K562 (cell line): ENCODE data around the gene PLPP7. TPM values are rescaled to one million over a fixed set of nuclear protein-coding genes. Genes with fewer than 3 reads are reported as not detected.
A peak's percentile ranks its signal among the peaks of the same experiment; 100 is the strongest.

Experiments
- CBX2 ChIP-seq: fragments of 200-600 bp; sonication (generic); IDR thresholded peaks from one replicate; pipeline ENCODE4 v1.6.1; 2012; ENCODE audit warnings: mild to moderate bottlenecking, low read length, inconsistent platforms; ENCODE audit not compliant: insufficient read depth, poor library complexity, severe bottlenecking
- CREM ChIP-seq: IDR thresholded peaks from 2 replicates; pipeline ENCODE4 v1.6.1; 2014; ENCODE audit warnings: antibody characterized with exemption, low read depth
- E2F3 ChIP-seq: fragments of 250-450 bp; sonication (Bioruptor Pico); IDR thresholded peaks from 2 replicates; pipeline ENCODE4 v1.4.0; 2020; ENCODE audit warnings: mild to moderate bottlenecking
- HNRNPUL1 ChIP-seq: fragments of 200-400 bp; formaldehyde crosslinking; IDR thresholded peaks from 2 replicates; pipeline ENCODE4 v1.6.1; 2017; ENCODE audit warnings: low read length
- NCOA2 ChIP-seq, 2 experiments: fragments of 450-650 bp; IDR thresholded peaks; 2 replicates each; pipeline ENCODE4 v1.6.1; 2018; ENCODE audit warnings: mild to moderate bottlenecking in 2 of 2, moderate library complexity in 1 of 2; ENCODE audit not compliant: partially characterized antibody in 2 of 2
- NR2C1 ChIP-seq, 2 experiments: fragments of 450-650 bp; IDR thresholded peaks; 2 replicates each; pipeline ENCODE4 v1.6.1; 2017; ENCODE audit warnings: mild to moderate bottlenecking in 2 of 2, antibody characterized with exemption in 1 of 2, inconsistent platforms in 1 of 2, missing compliant biosample characterization in 1 of 2, missing genetic modification characterization in 1 of 2
- PHF8 ChIP-seq: fragments of 200-600 bp; sonication (generic); IDR thresholded peaks from 2 replicates; pipeline ENCODE4 v1.6.1; 2012; ENCODE audit warnings: mixed run types, mild to moderate bottlenecking, inconsistent platforms, low read length, moderate library complexity, borderline replicate concordance
- SREBF2 ChIP-seq: sonication (generic); formaldehyde crosslinking; IDR thresholded peaks from 2 replicates; pipeline ENCODE4 v1.4.0; 2020; ENCODE audit warnings: mild to moderate bottlenecking, missing genetic modification reagents
- TCF3 ChIP-seq: sonication (generic); formaldehyde crosslinking; IDR thresholded peaks from 2 replicates; pipeline ENCODE4 v1.4.0; 2020; ENCODE audit warnings: mild to moderate bottlenecking, missing genetic modification reagents
- TEAD2 ChIP-seq: fragments of 450-650 bp; IDR thresholded peaks from 2 replicates; pipeline ENCODE4 v1.6.1; 2016; ENCODE audit warnings: missing genetic modification characterization, control low read depth, missing compliant biosample characterization
- ZNF121 ChIP-seq: sonication (generic); formaldehyde crosslinking; conservative IDR thresholded peaks from 2 replicates; pipeline ENCODE4 v1.8.0; 2022; ENCODE audit warnings: missing genetic modification reagents
- ZNF239 ChIP-seq: fragments of 250-450 bp; sonication (Bioruptor Pico); IDR thresholded peaks from 2 replicates; pipeline ENCODE4 v1.4.0; 2020; ENCODE audit warnings: mild to moderate bottlenecking
- ZNF431 ChIP-seq: sonication (generic); formaldehyde crosslinking; IDR thresholded peaks from 2 replicates; pipeline ENCODE4 v1.8.0; 2022; ENCODE audit warnings: mild to moderate bottlenecking, missing genetic modification reagents
- polyA plus RNA-seq, 8 experiments: library from polyadenylated mRNA; depleted of rRNA in 4 of 8; stranded (reverse) in 5 of 8; unstranded in 3 of 8; fragments of >200 nt; fragmentation: Nextera tagmentation in 2 of 8; fragmentation: Illumina TruSeq in 1 of 8; extraction: Ambion mirVana in 2 of 8; extraction: Trizol in 1 of 8; gene quantifications; 2 replicates each; pipeline versions ENCODE4 v1.2.1 to v1.2.3, GENCODE V29; 2011 to 2014; ENCODE audit warnings: inconsistent platforms in 1 of 8, missing spikeins in 1 of 8
- total RNA-seq, 7 experiments: library from RNA; depleted of rRNA in 6 of 7; stranded (reverse); fragments of >200 nt in 6 of 7; fragmentation: Illumina TruSeq in 2 of 7; extraction: Trizol in 2 of 7; gene quantifications; 2 replicates each; pipeline versions ENCODE4 v1.2.1 to v1.2.3, GENCODE V29; 2011 to 2021; ENCODE audit warnings: low replicate concordance in 1 of 7
- TF ChIP-seq, protein P1 (sequence below), 3 experiments: fragments of 200-800 bp in 1 of 3; sonication (Bioruptor generic) in 1 of 3; sonication (generic) in 1 of 3; formaldehyde crosslinking in 1 of 3; IDR thresholded peaks; 2 replicates each; pipeline versions ENCODE4 v1.6.1 to v1.8.0; 2016 to 2022; ENCODE audit warnings: mild to moderate bottlenecking in 2 of 3, missing compliant biosample characterization in 2 of 3, missing genetic modification characterization in 2 of 3, missing genetic modification reagents in 1 of 3
- TF ChIP-seq, protein P2 (sequence below): fragments of 250-450 bp; sonication (Bioruptor Pico); IDR thresholded peaks from 2 replicates; pipeline ENCODE4 v1.9.0; 2021; ENCODE audit warnings: mild to moderate bottlenecking, inconsistent platforms
- TF ChIP-seq, protein P3 (sequence below): fragments of 250-450 bp; sonication (Bioruptor Pico); IDR thresholded peaks from 2 replicates; pipeline ENCODE4 v1.8.0; 2021; ENCODE audit warnings: moderate library complexity, mild to moderate bottlenecking, inconsistent platforms
- TF ChIP-seq, protein P4 (sequence below): fragments of 250-450 bp; sonication (Bioruptor Pico); IDR thresholded peaks from 2 replicates; pipeline ENCODE4 v1.8.0; 2021; ENCODE audit warnings: mild to moderate bottlenecking, moderate library complexity
- TF ChIP-seq, protein P5 (sequence below): IDR thresholded peaks from 2 replicates; pipeline ENCODE4 v1.6.1; 2014; ENCODE audit warnings: antibody characterized with exemption
- TF ChIP-seq, protein P6 (sequence below): fragments of 450-650 bp; IDR thresholded peaks from 2 replicates; pipeline ENCODE4 v1.6.1; 2016; ENCODE audit warnings: antibody characterized with exemption

Gene PLPP7
- total and polyA plus RNA-seq, 9 of the 15 experiments (the other 6 are each of a cell fraction or from before 2014, with no cell fraction given) = 0.09 to 0.93 (median 0.18) TPM; not detected in 4

DNA sequence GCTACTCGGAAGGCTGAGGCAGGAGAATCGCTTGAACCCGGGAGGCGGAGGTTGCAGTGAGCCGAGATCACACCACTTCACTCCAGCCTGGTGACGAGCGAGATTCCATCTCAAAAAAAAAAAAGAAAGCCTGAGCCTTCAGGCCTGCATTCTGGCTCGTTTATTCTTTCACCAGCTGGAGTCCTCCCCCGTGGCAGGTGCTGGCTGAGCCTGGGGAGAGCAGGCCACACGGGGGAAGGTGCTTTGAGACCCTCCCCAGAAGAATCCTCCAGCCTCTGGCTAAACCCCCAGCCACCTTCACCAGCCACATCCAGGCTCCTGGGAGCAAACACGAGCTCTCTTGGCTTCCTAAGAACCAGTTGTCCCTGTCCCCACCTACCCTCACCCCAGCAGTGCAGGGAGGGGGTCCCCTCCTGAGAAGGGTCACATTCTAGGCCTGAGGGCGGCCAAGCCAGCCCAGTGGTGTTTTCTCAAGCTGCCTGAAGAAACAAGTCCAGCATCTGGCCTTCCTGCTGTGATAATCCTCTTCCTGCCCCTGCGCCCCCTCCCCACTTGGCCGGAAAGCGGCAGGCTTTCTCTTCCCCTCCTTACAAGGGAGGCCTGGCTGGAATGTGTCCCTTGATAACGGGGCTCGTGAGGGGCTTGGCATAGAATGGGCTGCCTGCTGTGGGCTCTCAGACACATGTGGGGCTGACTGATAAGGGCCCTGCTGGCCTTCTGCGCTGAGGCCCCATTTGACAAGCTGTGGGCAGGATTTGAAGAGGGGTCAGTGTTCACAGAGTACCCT lies 41.5 kb downstream of the PLPP7 start (continued):
- TF ChIP-seq, protein P1, sequence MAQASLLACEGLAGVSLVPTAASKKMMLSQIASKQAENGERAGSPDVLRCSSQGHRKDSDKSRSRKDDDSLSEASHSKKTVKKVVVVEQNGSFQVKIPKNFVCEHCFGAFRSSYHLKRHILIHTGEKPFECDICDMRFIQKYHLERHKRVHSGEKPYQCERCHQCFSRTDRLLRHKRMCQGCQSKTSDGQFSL (CRISPR knock-in tag; IDR thresholded peaks at IDR 0.05) = no peak
- TF ChIP-seq, protein P1 (tag; IDR thresholded peaks at IDR 0.05) = no peak
- TF ChIP-seq CREM = peak; percentile 73
- no peak for TF ChIP-seq CBX2
- peak; percentile 100 for TF ChIP-seq TCF3 (CRISPR knock-in tag)
- no peak for TF ChIP-seq NCOA2 (IDR thresholded peaks at IDR 0.05; ENCODE audit: partially characterized antibody in 2 of 2)
- peak; percentile 84 for TF ChIP-seq TEAD2 (tag)
- TF ChIP-seq ZNF121 (CRISPR knock-in tag) = no peak
- TF ChIP-seq, protein P2, sequence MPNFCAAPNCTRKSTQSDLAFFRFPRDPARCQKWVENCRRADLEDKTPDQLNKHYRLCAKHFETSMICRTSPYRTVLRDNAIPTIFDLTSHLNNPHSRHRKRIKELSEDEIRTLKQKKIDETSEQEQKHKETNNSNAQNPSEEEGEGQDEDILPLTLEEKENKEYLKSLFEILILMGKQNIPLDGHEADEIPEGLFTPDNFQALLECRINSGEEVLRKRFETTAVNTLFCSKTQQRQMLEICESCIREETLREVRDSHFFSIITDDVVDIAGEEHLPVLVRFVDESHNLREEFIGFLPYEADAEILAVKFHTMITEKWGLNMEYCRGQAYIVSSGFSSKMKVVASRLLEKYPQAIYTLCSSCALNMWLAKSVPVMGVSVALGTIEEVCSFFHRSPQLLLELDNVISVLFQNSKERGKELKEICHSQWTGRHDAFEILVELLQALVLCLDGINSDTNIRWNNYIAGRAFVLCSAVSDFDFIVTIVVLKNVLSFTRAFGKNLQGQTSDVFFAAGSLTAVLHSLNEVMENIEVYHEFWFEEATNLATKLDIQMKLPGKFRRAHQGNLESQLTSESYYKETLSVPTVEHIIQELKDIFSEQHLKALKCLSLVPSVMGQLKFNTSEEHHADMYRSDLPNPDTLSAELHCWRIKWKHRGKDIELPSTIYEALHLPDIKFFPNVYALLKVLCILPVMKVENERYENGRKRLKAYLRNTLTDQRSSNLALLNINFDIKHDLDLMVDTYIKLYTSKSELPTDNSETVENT (CRISPR knock-in tag) = no peak
- peak; percentile 76 for TF ChIP-seq NR2C1 (IDR thresholded peaks at IDR 0.05)
- peak; percentile 68 for TF ChIP-seq NR2C1 (tag; IDR thresholded peaks at IDR 0.05)
- TF ChIP-seq, protein P3, sequence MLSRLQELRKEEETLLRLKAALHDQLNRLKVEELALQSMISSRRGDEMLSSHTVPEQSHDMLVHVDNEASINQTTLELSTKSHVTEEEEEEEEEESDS (CRISPR knock-in tag) = no peak
- TF ChIP-seq E2F3 = no peak
- peak; percentile 47; the same call in 1 of the 2 replicates for TF ChIP-seq PHF8
- no peak for TF ChIP-seq ZNF239 (CRISPR knock-in tag)
- TF ChIP-seq, protein P4, sequence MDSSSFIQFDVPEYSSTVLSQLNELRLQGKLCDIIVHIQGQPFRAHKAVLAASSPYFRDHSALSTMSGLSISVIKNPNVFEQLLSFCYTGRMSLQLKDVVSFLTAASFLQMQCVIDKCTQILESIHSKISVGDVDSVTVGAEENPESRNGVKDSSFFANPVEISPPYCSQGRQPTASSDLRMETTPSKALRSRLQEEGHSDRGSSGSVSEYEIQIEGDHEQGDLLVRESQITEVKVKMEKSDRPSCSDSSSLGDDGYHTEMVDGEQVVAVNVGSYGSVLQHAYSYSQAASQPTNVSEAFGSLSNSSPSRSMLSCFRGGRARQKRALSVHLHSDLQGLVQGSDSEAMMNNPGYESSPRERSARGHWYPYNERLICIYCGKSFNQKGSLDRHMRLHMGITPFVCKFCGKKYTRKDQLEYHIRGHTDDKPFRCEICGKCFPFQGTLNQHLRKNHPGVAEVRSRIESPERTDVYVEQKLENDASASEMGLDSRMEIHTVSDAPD (CRISPR knock-in tag) = no peak
- TF ChIP-seq SREBF2 = no peak
- TF ChIP-seq ZNF431 (CRISPR knock-in tag) = no peak
- TF ChIP-seq, protein P5, sequence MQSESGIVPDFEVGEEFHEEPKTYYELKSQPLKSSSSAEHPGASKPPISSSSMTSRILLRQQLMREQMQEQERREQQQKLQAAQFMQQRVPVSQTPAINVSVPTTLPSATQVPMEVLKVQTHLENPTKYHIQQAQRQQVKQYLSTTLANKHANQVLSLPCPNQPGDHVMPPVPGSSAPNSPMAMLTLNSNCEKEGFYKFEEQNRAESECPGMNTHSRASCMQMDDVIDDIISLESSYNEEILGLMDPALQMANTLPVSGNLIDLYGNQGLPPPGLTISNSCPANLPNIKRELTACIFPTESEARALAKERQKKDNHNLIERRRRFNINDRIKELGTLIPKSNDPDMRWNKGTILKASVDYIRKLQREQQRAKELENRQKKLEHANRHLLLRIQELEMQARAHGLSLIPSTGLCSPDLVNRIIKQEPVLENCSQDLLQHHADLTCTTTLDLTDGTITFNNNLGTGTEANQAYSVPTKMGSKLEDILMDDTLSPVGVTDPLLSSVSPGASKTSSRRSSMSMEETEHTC = peak; percentile 98
- no peak for TF ChIP-seq HNRNPUL1
- TF ChIP-seq, protein P6, sequence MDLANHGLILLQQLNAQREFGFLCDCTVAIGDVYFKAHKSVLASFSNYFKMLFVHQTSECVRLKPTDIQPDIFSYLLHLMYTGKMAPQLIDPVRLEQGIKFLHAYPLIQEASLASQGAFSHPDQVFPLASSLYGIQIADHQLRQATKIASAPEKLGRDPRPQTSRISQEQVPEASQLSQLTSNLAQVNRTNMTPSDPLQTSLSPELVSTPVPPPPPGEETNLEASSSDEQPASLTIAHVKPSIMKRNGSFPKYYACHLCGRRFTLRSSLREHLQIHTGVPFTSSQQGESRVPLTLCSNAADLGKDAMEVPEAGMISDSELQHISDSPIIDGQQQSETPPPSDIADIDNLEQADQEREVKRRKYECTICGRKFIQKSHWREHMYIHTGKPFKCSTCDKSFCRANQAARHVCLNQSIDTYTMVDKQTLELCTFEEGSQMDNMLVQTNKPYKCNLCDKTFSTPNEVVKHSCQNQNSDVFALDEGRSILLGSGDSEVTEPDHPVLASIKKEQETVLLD = peak; percentile 85; the same call in 1 of the 2 replicates
